AG09309 (cell line): ENCODE measurements around the gene PXK.
"Not testable (repeated sequence)": the region's sequence is repeated elsewhere in the genome, so short reads cannot be mapped to it uniquely, and the experiment has no call there.

Experiments used
- DNase-seq: peaks from one replicate; pipeline ENCODE4 v3.0.0-alpha.2; 2010; ENCODE audit warnings: low read depth
- H3K4me3 ChIP-seq: 2 replicates; pipeline ENCODE4 v1.5.1; 2011; ENCODE audit warnings: mild to moderate bottlenecking, low read depth, low read length, moderate library complexity; ENCODE audit not compliant: control insufficient read depth
- CTCF ChIP-seq: IDR thresholded peaks from 2 replicates; pipeline ENCODE4 v1.5.1; 2011; ENCODE audit warnings: mild to moderate bottlenecking, low read depth, low read length, inconsistent platforms; ENCODE audit not compliant: insufficient read depth, control insufficient read depth; ENCODE audit errors: missing control alignments

The PXK gene

GRCh38 chr3:58432905-58433304, 100.2 kb downstream of the PXK start:
- TF ChIP-seq CTCF, result no peak
- peak overlapping the region; percentile 87 for H3K4me3 ChIP-seq
- no peak for DNase-seq

GRCh38 chr3:58433400-58434167, 100.9 kb downstream of the PXK start, which contains the start of gene PDHB:
Gene PDHB, minus strand, starts transcription at chr3:58433832. Its CDS starts 23 bp downstream, at chr3:58433809.
- H3K4me3 ChIP-seq, result peak within 1 kb of the TSS; percentile 87
- DNase-seq, result peak; percentile 42
- TF ChIP-seq CTCF, result no peak

GRCh38 chr3:58434168-58434504, 101.4 kb downstream of the PXK start:
- peak overlapping the region; percentile 87 for H3K4me3 ChIP-seq

GRCh38 chr3:58434511-58434910, 101.8 kb downstream of the PXK start:
- H3K4me3 ChIP-seq, result no peak overlapping the region
- no peak for TF ChIP-seq CTCF
- no peak for DNase-seq

More at GRCh38 chr3:58434168-58434504, 101.4 kb downstream of the PXK start:
- DNase-seq, result no peak
- no peak for TF ChIP-seq CTCF

GRCh38 chr3:58434990-58435389, 102.3 kb downstream of the PXK start:
- no peak for TF ChIP-seq CTCF
- H3K4me3 ChIP-seq, result no peak overlapping the region
- DNase-seq, result peak; percentile 57

- not testable (repeated sequence) for DNase-seq, H3K4me3 ChIP-seq
Measured at GRCh38 chr3:58437276-58437675, 104.6 kb downstream of the PXK start.

- not testable (repeated sequence) for DNase-seq, H3K4me3 ChIP-seq
Measured at GRCh38 chr3:58440996-58441355, 108.3 kb downstream of the PXK start.
